HG02571 (cell line): ENCODE data around the gene ALK.

Source experiments
- ATAC-seq: cut with Tn5 transposase; IDR thresholded peaks from one replicate; pipeline ENCODE4 v1.9.1; 2021; ENCODE audit warnings: mild to moderate bottlenecking, moderate library complexity; ENCODE audit not compliant: unreplicated experiment

The ALK gene

DNA sequence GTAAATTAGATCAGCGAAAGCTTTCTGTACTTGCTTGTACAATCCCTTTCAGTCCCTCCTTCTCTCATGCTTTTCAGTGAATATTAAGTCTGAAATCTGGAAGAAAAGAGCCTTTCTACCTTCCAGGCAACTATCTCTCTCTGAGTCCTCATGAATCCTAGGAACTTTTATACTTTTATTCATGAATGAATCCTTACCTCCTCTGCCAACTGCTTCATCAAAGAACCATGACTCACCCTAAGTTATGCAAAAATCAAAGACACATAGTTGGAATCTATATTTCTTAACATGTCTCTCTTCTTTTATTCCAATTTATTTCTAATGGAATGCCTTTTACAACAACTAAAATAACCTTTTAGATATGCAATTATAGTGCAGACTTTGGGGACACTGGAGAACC lies 412.0 kb downstream of the ALK start:
- no peak for ATAC-seq

DNA sequence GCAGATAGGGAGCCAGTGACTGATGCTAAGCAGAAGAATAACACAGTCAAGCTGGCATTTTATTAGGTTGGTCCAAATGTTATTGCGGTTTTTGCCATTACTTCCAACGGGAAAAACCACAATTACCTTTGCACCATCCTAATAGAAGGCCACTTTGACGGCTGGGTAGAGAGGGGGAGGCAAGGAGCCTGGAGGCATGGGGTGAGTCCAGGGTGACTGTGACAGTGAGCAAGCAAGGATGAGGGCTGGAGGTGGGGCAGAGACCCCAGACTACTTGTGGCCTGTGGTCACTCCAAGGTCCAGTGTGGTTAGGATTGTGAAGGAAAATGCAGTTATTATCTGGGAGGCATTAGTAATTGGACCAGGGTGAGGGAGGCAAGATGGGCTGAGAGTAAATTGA lies 416.6 kb downstream of the ALK start:
- no peak for ATAC-seq

DNA sequence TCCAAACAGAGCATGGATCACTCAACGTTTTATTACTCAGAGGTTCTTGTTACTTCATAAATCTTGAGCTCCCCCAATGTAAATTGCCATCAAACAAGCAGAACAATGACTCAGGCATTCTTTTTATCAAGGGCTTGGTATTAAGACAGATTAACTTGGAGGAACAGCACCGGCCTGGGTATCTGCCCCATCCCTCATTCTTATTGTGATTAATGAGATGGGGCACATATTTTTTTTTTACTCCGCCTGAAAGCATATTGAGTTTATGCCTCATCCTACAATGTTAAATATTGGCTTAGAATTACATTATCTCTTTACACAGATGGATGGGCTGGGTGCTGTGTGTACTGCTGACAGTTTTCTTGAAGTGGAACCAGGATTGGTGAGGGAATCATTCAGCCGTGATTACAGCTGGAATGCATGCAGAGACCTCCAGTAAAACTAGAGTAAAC lies 418.9 kb downstream of the ALK start:
- ATAC-seq: no peak

DNA sequence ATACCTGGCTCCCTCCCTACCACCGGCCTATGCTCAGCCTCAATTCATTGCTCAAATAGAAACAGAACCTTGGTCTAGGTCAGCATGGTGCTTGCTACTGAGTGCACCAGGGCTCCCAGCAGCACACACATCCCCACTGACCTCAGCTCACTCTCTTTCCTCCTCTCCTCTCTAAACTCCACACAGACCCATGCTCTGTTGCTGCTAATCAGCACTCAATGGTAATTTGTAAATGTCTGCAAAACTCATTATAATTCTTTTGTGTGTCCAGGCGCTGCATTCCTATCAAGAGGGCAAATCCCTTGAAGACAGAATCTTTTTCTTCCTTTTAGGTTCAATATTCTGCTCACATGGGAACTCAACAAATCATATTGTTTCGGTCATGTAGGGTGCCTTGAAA lies 424.0 kb downstream of the ALK start:
- no peak for ATAC-seq

DNA sequence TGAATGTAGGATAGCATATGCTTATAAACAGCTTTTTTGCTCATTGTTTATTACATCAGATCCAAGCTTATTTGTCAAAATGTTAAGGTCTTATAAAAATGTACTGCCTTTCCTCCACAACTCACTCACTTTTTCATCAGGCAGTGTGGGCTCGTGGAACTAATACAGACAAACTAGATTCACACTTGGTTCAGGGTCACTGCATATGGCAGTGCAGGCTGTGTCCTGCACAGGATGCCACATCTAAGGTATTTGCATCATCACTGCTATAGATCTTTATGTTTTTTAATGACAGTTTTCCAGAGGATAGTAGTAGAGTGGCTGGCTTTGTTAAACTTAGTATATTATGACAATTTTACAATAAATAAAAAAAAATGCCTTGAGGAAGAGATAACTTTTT lies 425.2 kb downstream of the ALK start:
- ATAC-seq: no peak

DNA sequence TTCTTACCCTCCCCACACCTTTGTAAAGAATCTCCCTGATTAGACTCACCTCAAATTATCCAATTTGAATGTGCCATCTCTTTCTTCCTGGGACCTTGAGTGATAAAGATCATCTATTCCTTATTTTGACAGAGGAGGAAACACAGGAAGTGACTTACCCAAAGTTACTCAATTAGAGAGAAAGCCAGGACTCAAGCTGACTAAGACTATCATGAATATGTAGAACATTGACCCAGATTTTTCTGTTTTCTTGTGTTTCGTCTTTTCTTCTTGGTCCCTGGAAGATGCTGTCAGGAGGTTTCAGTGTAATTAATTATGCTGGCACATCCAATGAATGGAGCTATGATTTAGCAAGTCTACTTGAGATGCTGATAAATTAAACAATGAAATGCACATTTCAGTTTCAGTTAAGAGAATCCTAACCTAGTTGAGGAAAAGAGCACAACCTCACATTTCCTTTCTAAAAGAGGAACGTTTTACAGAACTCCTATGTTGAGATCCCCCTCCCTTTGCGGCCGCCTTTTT lies 425.8 kb downstream of the ALK start:
- no peak for ATAC-seq

DNA sequence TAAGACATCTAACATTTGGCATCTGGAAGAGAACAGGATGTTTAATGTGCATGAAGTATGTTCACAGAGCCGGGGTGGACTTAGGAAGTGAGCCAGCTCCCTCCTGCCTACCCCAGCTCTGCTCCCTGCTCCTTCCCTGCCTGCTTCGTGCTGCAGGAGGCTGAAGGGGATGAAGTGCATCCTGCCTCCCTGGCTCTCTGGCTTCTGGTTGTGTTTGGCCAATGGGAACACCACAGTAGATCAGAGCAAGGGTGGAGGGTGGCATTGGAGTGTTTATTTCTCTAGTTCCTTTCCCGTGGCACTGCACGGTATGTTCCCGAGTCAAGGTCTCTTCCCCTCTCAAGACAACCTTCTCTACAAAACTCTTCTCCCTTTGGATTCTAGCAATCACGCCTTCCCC lies 426.3 kb downstream of the ALK start:
- ATAC-seq: no peak

DNA sequence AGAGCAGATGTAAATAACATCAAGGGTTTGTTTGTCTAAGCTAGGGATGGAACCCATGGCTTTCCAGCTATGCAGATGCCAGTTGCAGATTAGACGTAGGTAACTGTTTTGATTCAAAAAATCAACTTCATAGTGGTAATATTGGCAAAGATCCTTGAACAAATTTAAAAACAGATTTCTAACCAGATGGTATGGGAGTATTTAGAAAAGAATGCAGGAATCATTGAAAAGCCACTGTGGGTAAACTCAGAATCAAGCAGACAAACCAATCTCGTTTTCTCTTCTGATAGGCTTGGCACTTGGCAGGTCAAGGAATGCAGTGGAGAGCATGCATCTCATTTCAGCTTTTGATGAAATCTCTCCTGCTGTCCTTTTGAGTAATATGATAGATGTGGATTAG lies 428.7 kb downstream of the ALK start:
- no peak for ATAC-seq

DNA sequence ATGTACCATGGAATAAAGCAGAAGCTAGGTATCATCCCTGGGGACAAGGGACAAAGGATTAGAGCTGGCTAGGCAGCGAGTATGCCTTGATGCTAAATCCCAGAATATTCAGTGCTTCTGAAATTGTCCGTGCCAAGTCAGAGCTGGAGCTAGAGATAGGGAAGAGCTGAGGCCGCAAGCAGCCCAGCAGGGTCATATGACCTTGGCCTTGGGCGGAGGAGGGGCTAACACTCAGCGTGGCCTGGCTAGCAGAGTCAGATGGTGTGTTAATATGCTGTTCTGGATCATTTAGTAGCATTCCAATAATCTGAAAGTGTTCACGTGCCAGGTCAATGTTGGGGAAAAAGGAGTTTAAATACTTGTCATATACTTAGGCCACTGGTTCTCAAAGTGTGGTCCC lies 431.3 kb downstream of the ALK start:
- ATAC-seq: no peak

DNA sequence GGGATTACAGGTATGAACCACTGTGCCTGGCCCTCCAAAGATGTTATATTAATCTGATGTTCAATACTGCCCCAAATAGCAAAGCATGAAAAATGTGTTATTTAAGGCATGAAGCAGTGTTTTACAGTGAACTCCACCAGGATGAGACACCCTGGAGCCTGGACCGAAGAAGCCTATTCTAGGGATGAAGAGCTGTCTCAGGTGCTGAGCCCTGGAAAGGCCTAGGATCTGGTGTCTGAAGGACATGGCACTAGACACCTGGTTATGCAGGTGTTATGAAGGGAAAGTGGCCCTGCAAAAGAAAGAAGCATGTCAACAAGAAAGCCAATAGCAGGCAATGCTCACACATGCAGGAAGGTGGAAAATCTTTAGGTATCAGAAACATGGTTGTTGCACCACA lies 431.8 kb downstream of the ALK start:
- ATAC-seq: no peak

DNA sequence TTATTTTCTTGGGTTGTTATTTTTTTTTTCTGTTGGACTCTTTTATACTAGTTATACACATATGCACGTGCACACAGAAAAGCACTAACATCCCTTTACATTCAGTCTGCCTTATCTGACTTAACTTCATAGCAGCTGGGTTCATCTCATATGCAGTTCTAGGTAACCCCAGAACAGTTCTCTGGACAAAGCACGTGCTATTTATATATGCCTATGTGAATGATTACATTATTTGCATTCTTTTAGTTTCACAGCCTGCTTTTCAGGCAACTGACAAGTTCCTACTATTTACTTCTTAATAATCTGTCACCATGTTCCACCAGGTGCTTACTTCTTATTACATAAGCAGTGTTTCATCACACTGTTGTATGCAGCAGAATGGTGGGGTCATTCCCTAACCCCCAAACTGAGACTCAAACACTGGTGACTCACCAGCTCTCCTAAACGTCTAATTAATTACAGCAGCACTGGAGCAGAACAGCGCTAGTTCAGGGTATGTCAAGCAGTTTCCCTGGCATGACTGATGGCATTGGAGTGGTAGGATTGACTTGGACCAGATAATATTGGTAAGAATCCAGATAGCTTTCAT lies 433.3 kb downstream of the ALK start:
- ATAC-seq: no peak

DNA sequence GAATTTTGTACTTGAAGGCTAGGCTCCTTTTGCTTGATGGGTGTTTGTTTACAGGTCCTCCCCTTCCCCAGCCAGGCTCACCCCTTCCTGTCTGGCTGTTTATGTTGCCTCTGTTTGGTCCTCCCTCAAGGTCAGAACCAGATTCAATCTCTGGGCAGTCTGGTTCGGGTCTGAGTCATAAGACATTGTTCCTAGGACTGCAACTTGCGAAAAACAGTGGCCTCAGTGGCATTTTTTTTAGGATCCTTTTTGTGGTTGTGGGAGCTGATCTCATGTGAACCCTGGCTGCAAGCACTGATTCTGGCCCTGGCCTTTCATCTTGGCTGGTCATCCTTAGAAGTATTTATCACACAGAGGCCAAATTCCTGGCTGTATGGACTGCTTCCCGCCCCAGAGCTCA lies 435.8 kb downstream of the ALK start:
- no peak for ATAC-seq

DNA sequence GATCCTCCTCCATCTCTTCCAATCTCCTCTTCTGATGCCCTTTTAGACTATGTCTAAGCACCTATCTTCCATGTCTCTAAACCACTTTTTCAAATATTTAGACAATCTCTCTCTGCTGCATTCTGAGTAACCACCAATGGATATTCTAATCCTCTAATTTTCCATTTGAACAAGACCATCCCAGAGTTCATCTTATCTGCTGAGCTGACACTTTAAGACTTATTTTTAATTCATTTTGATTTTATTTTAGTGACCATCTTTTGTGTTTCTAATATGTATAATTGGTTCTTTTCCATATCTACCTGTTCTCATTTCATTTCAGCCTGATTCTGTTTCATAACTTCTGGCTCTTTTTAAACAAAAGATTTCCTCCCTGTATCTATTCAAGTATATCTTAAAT lies 436.3 kb downstream of the ALK start:
- no peak for ATAC-seq

DNA sequence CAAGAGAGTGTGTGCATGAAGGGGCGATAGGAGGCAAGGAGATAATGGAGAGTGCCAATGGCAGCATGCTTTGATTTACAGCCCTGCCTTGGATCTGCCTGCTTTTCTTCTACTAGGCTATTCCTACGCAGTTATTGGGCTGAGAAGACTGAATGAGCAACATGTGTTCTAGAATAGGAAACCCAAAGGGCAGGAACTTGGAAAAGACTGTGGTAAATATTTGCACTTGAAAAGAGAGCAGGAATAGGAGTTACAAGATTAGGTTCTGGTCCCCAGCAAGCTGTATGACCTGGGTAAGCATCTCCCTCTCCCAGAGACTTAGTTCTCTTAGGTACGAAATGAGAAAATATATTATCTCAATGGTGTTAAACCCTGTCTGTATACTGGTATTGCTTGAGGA lies 438.5 kb downstream of the ALK start:
- no peak for ATAC-seq

DNA sequence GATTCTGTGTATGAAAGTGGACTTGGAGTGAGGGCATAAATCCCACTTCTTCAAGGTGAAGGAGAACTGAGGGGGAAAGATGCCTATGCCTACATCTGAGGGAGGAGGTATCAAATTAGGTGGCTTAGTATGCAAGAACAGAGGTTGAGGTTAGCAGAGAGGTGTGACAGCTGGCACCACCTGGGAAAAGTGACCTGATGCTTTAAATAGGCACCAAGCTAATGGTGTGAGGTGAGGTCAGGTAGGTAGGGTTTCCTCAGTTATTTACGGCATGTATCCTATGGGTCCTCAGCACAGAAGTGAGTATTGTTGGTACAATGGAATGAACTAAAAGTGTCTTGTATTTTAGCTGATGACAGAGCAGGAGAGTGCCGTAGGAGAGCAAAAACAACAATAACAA lies 439.0 kb downstream of the ALK start:
- no peak for ATAC-seq

DNA sequence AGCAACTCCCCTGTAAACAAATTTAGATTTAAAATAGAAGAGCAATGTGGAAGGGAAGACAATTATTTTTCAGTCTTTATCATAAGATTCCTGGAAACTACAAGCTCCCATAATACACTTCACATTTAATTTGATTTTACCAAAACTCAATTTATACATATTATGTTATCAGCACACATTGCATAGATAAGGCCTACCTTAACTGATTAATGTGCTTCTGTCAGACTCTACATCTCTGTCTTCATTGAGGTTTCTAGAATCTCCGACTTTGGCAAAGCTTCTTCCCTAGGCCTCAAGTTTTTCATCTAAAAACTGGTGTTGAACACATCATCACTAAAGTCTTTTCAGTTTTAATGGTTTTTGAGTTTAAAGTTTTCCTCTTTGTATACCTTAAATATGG lies 440.1 kb downstream of the ALK start:
- ATAC-seq: no peak

DNA sequence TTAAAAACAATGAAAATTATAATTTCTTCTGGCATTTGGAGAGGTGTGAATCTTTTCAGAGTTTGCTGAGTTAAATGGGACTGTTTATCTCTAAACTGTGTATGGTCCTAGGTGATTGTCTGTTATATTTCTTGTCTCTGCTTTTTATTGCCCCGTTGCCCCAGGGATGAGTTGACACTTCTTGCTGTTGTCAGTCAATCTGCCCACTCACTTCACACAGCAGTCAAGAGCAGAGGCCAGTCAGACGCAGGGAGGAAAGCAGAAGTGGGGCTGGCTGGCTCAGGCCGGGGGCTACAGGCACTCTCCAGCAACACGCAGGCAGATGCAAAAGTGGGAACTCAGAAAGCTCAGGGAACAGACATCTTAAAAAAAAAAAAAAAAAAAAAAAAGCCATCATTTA lies 441.0 kb downstream of the ALK start:
- no peak for ATAC-seq

DNA sequence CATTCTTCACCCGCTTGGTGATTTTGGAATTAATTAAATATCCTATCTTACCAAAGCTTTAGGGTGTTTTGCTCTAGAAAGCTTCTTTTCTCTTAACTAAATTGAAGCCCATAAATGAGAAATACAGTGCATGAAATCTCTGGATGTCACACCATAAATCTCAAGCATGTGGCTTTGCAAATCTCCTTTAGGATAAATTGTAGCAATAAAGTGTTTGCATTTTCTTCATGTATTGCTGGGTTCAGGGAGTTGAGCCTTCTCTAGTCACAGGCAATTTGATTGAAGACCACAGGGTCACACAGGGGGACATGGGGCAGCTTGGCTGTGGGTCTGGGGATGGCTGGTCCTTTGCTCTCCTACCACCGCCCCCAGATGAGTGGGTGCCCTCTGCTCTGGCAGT lies 442.0 kb downstream of the ALK start:
- ATAC-seq: no peak

DNA sequence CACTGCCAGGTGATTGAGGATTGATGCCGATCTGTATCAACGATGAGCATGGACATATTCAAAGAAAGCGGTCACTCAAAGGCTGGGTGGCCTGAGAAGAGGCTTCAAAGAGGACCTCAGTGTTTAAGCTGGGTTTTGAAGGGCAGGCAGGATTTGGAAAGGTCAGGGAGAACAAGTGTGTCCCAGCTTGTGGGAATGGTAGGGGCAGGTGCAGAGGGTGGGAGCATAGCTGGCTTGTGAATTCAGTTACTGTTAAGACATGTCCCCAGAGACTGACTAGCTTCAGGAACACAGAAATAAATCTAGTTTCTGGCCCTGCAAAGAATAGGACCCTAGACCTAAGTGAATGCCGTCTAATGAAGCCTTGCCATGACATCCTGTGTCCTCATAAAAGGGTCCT lies 442.7 kb downstream of the ALK start:
- no peak for ATAC-seq

DNA sequence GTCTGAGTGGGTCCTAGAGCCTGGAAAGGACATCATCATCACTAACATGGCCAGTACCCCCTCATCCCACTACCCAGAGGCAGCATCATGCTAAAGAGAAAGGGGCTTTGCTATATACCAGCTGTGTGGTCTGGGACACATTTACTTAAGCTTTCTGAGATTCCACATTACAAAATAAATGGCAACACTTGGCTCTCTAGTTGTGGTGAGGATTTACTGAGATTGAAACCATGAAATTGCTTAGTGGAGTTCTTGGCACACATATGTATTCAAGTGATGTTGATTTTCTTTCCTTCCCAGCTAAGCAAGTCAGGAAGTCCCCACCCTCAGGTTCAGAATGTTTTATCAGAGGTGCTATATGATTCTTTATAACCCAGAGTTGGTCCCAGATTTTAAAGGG lies 444.2 kb downstream of the ALK start:
- ATAC-seq: no peak

DNA sequence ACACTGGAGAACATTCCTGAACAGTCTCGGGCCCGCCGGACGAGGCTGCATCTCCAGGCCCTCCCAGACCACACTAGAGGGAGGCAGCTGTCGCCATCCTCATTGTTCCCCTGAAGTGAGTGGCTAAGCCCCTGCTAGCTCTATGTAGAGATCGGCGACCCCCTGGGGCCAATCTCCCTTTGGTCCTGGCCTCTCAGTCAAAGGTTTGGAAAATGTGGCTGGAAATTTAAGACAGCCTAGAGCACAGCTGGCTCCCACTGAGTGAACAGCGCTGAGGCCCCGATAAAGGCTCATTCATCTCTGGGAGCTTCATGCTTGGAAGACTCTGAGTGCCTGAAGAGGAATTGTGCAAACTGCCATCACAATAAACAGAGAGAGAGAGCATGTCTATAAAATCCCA lies 445.9 kb downstream of the ALK start:
- no peak for ATAC-seq

DNA sequence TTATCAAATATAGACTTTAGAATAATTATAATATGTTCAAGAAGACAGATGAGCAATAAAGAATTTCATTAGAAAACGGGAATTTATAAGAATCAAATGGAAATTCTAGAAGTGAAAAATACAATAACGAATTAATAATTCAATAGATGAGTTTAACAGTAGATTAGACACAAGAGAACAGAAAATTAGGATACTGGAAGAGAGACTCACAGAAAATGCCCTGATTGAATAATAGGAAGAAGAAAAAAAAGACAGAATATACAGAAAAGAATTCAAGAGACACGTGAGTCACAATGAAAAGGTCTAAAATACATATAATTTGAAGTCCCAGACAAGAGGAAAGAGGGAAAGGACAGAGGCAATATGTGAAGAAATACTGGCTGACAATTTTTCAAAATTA lies 451.4 kb downstream of the ALK start:
- ATAC-seq: no peak

DNA sequence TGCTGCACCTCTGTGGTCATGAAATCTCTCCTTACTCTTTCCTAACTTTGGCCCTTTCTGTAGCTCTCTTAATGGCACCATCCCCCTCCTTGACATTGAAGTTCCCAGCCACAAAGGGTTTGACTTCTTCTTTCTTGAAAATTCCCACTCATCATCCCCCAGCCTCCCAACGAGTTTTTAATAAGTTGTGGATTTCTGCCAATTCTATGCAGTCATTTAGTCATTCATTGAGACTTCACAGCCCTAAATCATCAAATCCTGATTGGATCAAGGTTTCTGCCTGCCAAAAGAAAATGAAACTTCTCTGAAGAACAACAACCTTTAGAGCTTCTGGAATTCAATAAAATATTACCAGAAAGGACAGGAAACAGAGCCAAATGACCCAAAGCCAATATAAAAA lies 451.9 kb downstream of the ALK start:
- ATAC-seq: no peak
